Stimulated activated CD4-positive, alpha-beta T cell treated with anti-CD3 and anti-CD28 coated beads, TNF-alpha, amount 100 ng/mL, for 48 hours (primary cell): Measurements from ENCODE around the gene MARCHF2.
"Not testable (repeated sequence)": the region's sequence is repeated elsewhere in the genome, so short reads cannot be mapped to it uniquely, and the experiment has no call there.

Source experiments
- DNase-seq, 3 donors: peaks; one replicate each; pipeline ENCODE4 v3.0.0-alpha.2; 2020; ENCODE audit warnings: low read depth in 3 of 3

MARCHF2 gene

DNA sequence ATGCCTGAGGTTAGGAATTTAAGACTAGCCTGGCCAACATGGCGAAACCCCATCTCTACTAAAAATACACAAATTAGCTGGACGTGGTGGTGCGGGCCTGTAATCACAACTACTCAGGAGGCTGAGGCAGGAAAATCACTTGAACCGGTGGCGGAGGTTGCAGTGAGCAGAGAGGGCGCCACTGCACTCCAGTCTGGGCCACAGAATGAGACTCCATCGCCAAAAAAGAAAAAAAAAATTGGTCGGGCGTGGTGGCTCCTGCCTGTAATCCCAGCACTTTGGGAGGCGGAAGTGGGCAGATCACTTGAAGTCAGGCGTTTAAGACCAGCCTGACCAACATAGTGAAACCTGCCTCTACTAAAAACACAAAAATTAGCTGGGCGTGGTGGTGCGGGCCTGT, 2.4 kb upstream of the MARCHF2 start:
- DNase-seq, result not testable (repeated sequence)

DNA sequence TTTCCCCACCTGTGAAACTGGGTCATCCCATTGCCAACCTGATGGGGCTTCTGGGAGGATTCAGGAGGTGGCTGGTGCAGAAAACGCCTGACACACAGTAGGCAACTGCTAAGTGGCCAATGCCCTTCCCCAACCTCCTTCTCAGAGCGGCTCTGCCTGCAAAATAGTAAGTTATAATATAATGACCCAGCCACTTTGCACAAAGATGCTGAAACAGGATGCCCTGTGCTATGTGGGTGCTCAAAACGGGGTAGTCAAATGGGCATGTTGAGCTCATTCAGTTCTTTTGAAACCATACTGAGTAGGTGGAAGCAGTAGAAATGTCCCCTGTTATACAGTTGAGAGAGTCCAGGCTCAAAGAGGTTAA, 507 bp downstream of the MARCHF2 start:
- DNase-seq, result no peak

DNA sequence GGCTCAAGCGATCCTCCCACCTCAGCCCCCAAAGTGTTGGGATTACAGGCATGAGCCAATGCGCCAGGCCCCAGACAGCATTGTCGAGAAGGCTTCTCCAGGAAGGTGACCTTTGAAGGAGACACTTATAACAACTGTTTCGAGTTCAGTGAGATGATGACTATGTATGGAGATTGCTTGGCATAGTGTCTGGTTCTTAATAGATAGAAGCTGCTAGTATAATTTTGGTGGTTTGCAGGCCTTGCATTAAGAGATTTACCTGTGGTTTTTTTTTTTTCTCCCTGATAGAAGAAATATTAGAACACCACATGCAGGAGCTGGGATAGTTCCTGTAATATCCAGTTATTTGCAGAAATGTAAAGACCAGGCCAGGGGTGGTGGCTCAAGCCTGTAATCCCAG, 3.7 kb downstream of the MARCHF2 start:
- DNase-seq, result no peak

GRCh38 chr19:8421484-8422461, 8.7 kb downstream of the MARCHF2 start:
- DNase-seq, result no peak

GRCh38 chr19:8423817-8424223, 10.7 kb downstream of the MARCHF2 start:
- DNase-seq, result no peak

GRCh38 chr19:8425331-8425730, 12.2 kb downstream of the MARCHF2 start:
- not testable (repeated sequence) for DNase-seq

DNA sequence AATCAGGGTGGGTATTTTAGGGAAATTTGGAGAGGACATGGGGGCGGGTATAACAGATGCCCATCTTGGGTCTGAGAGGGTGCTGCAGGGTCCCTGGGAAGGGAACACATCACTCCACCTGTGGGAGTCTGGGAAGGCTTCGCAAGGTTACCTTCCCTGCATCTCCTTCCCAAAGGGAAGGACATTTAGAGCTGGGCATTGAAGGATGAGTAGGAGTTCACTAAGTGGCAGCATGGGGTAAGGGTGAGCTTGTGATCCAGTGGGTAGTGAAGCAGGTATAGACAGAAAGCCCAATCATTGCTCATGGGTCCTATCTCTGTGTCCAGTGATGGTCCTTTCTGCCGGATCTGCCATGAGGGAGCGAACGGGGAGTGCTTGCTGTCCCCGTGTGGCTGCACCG, 13.2 kb downstream of the MARCHF2 start:
- no peak for DNase-seq

DNA sequence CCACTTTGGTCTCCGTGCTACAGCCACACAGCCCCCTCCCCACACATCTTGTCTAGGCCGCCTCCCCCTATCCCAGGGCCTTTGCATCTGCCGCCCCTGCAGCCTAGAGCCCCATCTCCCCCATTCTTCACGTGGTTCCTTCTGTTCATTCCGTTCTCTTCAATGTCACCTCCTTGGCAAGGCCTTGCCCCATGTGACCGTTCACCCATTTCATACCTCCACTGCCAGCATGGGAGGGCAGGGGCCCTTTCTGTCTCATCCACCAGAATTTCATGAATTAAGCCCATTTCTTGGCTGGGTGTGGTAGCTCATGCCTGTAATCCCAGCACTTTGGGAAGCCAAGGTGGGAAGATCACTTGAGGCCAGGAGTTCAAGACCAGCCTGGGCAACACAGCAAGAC, 15.9 kb downstream of the MARCHF2 start:
- DNase-seq, result no peak

DNA sequence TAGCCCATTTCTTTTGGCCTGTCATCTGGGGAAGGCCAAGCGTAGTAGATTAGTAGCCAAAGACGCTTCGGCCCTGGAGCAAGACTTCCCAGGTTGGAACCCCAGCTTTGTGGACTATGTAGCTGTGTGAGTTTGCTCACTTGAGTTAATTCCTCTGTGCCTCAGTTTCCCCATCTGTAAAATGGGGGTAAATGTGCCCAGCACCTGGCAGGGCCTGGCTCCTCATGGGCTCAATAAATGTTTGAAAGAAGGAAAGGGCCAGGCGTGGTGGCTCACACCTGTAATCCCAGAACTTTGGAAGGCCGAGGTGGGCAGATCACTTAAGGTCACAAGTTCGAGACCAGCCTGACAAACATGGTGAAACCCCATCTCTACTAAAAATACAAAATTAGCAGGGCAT, 16.7 kb downstream of the MARCHF2 start:
- no peak for DNase-seq

- no peak for DNase-seq
These were observed 17.5 kb downstream of the MARCHF2 start for GRCh38 chr19:8430650-8431049.

- DNase-seq, result no peak
These were observed 25.1 kb downstream of the MARCHF2 start for GRCh38 chr19:8438236-8438635.

GRCh38 chr19:8441725-8442544, 28.8 kb downstream of the MARCHF2 start:
- DNase-seq, result no peak

DNA sequence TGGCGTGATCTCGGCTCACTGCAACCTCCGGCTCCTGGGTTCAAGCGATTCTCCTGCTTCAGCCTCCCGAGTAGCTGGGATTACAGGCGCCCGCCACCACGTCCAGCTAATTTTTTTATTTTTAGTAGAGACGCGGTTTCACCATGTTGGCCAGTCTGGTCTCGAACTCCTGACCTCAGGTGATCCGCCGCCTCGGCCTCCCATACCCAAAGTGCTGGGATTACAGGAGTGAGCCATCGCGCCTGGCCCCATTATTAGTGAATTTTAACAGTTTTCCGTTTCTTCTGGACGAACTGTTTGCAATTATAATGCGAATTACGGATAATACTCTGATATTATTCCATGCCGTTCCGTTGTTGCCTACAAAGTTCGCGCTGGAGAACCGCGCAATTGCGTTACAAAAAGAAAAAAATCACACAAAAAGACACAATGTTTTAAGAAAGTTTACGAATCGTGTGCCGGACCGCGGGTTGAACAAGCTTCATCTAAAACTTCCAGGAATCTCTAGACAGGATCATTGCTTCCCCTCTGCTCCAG, 31.1 kb downstream of the MARCHF2 start:
- not testable (repeated sequence) for DNase-seq

GRCh38 chr19:8444677-8445487, 31.8 kb downstream of the MARCHF2 start, which contains the start of gene HNRNPM:
TSS of gene HNRNPM (plus strand) at chr19:8444975. CDS start at chr19:8444999, 24 bp downstream.
- DNase-seq, result peak; percentile 100

DNA sequence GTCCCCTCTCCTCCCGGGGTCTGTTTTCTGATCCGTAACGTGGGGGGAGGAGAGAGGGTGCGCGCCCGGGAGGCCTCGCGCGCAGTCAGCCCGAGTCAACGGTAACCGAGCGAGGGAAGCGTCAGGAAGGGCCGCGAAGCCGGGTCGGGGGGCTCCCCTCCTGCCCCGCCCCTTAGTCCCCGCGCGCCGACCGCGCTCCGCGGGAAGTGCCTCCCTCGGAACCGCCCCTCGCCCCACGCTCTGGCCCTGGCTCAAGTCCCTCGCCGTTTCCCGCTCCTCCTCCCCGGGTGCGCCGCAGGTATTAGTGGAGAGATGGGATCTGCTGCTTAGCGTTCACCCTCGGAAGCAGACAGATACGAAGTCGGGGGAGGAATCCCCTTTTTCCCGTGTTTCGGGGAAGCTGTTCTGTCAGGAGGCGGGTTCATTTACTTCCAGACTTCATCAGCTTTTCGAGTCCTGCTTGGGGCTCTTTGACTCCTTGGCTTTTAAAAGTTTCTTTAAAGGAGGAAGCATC, 32.4 kb downstream of the MARCHF2 start:
- peak in 1 of 3 donors; percentile 38 for DNase-seq

- no peak for DNase-seq
These were observed 33.1 kb downstream of the MARCHF2 start for GRCh38 chr19:8446061-8446709.

GRCh38 chr19:8449830-8450229, 36.7 kb downstream of the MARCHF2 start:
- DNase-seq, result no peak

DNA sequence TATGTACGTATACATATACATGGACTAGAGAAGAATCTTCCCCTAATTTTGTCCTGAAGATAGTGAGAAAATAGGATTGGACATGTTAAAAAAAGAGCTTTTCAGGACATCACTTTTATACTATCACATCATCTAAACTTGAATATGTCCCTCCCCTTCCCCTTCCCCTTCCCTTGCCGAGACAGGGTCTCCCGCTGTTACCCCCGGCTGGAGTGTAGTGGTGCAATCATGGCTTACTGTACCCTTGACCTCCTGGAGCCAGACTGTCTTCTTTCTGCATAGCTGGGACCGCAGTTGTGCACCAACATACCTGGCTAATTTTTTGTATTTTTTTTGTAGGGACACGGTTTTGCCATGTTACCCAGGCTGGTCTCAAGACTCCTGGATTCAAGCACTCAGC, 38.3 kb downstream of the MARCHF2 start:
- no peak for DNase-seq

DNA sequence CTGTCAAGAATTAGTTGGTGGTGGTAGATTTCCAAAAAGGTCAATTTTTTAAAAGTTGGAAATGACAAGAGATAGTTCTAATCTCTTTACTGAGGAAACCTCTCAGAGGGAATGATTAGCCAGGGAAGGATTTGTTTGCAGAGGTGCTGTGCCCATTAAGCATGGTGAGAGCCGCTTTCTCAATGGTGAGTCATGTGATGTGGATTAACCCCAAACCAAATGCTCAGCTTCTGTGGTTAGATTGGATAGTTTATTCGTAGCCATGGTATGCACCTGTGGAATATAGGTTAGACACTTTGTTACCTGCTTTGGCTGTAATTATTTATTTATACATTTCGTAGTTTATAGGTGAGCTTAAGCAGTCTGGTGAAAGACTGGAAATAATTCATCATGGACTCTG, 38.8 kb downstream of the MARCHF2 start:
- no peak for DNase-seq

- no peak for DNase-seq
These were observed 39.5 kb downstream of the MARCHF2 start for GRCh38 chr19:8452446-8453123.
